Esophagus muscularis mucosa (tissue), 4 donors: ENCODE measurements around the gene PPP4R4.

Experiments used
- EP300 ChIP-seq: sonication (generic); formaldehyde crosslinking; IDR thresholded peaks from one replicate; pipeline ENCODE4 v1.6.1; 2017; ENCODE audit warnings: antibody characterized with exemption
- POLR2A ChIP-seq: fragments of 450-650 bp; IDR thresholded peaks from one replicate; pipeline ENCODE4 v1.6.1; 2017; ENCODE audit warnings: antibody characterized with exemption, moderate library complexity, mild to moderate bottlenecking, low read depth
- POLR2AphosphoS5 ChIP-seq, 2 donors: sonication (generic); formaldehyde crosslinking; IDR thresholded peaks; one replicate each; pipeline ENCODE4 v1.6.1; 2017; ENCODE audit warnings: antibody characterized with exemption in 2 of 2
- TF ChIP-seq, protein P1 (sequence below), 3 experiments: fragments of 200-600 bp in 2 of 3; fragments of 450-650 bp in 1 of 3; sonication (generic) in 2 of 3; IDR thresholded peaks; one replicate each; pipeline ENCODE4 v1.5.1; 2017 to 2019; ENCODE audit warnings: antibody characterized with exemption in 3 of 3, mild to moderate bottlenecking in 2 of 3, moderate library complexity in 1 of 3

DNA sequence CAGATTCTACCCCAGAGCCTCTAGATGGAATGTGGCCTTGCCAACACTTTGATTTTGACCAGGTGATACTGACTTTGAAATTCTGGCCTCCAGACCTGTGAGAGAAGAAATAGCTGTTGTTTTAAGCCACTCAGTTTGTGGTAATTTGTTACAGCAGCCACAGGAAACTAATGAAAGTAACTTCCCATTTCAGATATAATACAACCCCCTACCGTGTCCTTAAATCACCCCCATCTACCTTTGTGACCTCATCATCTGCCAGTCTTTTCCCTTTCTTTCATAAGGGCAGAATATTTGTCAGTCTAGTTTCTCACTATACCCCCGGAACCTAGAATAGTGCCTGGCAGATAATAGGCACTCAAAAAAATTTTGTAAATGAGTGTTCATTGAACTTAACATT lies 39.6 kb downstream of the PPP4R4 start:
- TF ChIP-seq, protein P1, sequence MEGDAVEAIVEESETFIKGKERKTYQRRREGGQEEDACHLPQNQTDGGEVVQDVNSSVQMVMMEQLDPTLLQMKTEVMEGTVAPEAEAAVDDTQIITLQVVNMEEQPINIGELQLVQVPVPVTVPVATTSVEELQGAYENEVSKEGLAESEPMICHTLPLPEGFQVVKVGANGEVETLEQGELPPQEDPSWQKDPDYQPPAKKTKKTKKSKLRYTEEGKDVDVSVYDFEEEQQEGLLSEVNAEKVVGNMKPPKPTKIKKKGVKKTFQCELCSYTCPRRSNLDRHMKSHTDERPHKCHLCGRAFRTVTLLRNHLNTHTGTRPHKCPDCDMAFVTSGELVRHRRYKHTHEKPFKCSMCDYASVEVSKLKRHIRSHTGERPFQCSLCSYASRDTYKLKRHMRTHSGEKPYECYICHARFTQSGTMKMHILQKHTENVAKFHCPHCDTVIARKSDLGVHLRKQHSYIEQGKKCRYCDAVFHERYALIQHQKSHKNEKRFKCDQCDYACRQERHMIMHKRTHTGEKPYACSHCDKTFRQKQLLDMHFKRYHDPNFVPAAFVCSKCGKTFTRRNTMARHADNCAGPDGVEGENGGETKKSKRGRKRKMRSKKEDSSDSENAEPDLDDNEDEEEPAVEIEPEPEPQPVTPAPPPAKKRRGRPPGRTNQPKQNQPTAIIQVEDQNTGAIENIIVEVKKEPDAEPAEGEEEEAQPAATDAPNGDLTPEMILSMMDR (IDR thresholded peaks at IDR 0.05) = no peak
- TF ChIP-seq POLR2A = no peak
- no peak for TF ChIP-seq EP300
- TF ChIP-seq POLR2AphosphoS5 (IDR thresholded peaks at IDR 0.05) = no peak
